ENCODE results near the gene PARL.
"Not testable (repeated sequence)": the region's sequence is repeated elsewhere in the genome, so short reads cannot be mapped to it uniquely, and the experiment has no call there.

Gene PARL

DNA sequence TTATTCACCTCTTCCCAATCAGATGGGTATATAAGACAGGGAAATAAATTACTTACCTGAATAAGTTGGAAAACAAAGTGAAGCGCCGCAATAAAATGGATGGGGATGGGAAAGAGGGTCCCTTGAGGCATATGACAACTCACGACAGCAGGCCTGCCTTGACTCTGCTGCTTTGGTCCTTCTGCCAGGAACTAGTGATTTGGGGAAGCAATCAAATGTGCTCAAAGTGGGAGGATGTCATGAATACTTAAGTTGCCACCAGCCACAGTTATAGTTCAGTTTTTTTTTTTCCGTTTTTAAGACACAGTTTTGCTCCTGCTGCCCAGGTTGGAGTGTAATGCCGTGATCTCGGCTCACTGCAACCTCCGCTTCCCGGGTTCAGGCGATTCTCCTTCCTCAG is 4.6 kb downstream of the PARL start:
- DNase-seq, result no peak
- no peaks in the 10 kb centered on the region for H4K20me1 ChIP-seq (ENCODE audit: insufficient read depth, low read length)

DNA sequence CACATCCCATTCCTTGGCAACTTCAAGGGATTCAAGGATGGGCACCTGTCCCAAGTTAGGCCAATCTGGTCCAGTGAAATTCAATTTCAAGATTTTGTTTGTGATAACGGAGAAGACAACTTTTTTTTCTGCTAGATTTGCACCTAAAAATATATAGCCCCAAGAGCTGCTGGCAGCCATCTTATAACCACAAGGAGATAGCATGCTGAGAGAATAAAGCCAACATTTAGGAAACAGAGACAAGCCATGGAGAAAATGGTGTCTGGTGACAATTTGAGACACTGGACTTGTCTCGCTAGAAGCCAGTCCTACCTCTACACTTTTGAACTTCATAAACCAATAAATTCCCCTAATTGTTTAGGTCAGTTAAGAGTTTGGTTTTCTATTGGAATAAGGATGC is 5.4 kb downstream of the PARL start:
- H3K27ac ChIP-seq (ENCODE audit: low read length), result no peak overlapping the region
- H3K79me2 ChIP-seq (ENCODE audit: low read length), result peaks cover 93% of the 10 kb centered on the region
- peaks cover 6% of the 10 kb centered on the region for H3K4me1 ChIP-seq (ENCODE audit: low read length)
- H4K20me1 ChIP-seq (ENCODE audit: insufficient read depth, low read length), result no peaks in the 10 kb centered on the region
- H3K27me3 ChIP-seq (replicated peaks; ENCODE audit: insufficient read depth, low read length), result no peaks in the 10 kb centered on the region
- H2AFZ ChIP-seq (ENCODE audit: low read length), result no peak overlapping the region
- no peak for DNase-seq
- H3F3A ChIP-seq (ENCODE audit: insufficient read depth, low read length), result no peaks in the 10 kb centered on the region
- TF ChIP-seq EZH2 (optimal IDR thresholded peaks at IDR 0.05; ENCODE audit: low read depth, low read length) (no peak), EZH2phosphoT487 (IDR thresholded peaks at IDR 0.05; ENCODE audit: low read length) (no peak)
- TF ChIP-seq, protein P1, sequence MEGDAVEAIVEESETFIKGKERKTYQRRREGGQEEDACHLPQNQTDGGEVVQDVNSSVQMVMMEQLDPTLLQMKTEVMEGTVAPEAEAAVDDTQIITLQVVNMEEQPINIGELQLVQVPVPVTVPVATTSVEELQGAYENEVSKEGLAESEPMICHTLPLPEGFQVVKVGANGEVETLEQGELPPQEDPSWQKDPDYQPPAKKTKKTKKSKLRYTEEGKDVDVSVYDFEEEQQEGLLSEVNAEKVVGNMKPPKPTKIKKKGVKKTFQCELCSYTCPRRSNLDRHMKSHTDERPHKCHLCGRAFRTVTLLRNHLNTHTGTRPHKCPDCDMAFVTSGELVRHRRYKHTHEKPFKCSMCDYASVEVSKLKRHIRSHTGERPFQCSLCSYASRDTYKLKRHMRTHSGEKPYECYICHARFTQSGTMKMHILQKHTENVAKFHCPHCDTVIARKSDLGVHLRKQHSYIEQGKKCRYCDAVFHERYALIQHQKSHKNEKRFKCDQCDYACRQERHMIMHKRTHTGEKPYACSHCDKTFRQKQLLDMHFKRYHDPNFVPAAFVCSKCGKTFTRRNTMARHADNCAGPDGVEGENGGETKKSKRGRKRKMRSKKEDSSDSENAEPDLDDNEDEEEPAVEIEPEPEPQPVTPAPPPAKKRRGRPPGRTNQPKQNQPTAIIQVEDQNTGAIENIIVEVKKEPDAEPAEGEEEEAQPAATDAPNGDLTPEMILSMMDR (IDR thresholded peaks at IDR 0.05; ENCODE audit: low read length), result no peak
- H3K9me2 ChIP-seq (replicated peaks; ENCODE audit: insufficient read depth, low read length), result no peaks in the 10 kb centered on the region
- no peak overlapping the region for H3K4me2 ChIP-seq (ENCODE audit: low read depth, low read length)
- H3K9ac ChIP-seq (ENCODE audit: low read length), result no peak overlapping the region
- no peaks in the 10 kb centered on the region for H3K9me3 ChIP-seq (replicated peaks; ENCODE audit: insufficient read depth, low read length)
- no peak overlapping the region for H3K4me3 ChIP-seq (ENCODE audit: low read length)
- H3K36me3 ChIP-seq (replicated peaks; ENCODE audit: insufficient read depth, low read length), result no peaks in the 10 kb centered on the region

More for the DNA sequence above, 4.6 kb downstream of the PARL start:
- Histone ChIP-seq H2AFZ (ENCODE audit: low read length) (no peak overlapping the region), H3K4me2 (ENCODE audit: low read depth, low read length) (no peak overlapping the region), H3K4me1 (ENCODE audit: low read length) (peaks cover 6% of the 10 kb centered on the region), H3K27me3 (replicated peaks; ENCODE audit: insufficient read depth, low read length) (no peaks in the 10 kb centered on the region), H3K27ac (ENCODE audit: low read length) (no peak overlapping the region), H3K9me3 (replicated peaks; ENCODE audit: insufficient read depth, low read length) (no peaks in the 10 kb centered on the region), H3K36me3 (replicated peaks; ENCODE audit: insufficient read depth, low read length) (no peaks in the 10 kb centered on the region), H3K4me3 (ENCODE audit: low read length) (no peak overlapping the region), H3K9me2 (replicated peaks; ENCODE audit: insufficient read depth, low read length) (no peaks in the 10 kb centered on the region), H3K9ac (ENCODE audit: low read length) (no peak overlapping the region), H3F3A (ENCODE audit: insufficient read depth, low read length) (no peaks in the 10 kb centered on the region), H3K79me2 (ENCODE audit: low read length) (peaks cover 89% of the 10 kb centered on the region)
- TF ChIP-seq EZH2 (optimal IDR thresholded peaks at IDR 0.05; ENCODE audit: low read depth, low read length), result no peak
- TF ChIP-seq EZH2phosphoT487 (IDR thresholded peaks at IDR 0.05; ENCODE audit: low read length), result no peak
- TF ChIP-seq, protein P1 (IDR thresholded peaks at IDR 0.05; ENCODE audit: low read length), result no peak

DNA sequence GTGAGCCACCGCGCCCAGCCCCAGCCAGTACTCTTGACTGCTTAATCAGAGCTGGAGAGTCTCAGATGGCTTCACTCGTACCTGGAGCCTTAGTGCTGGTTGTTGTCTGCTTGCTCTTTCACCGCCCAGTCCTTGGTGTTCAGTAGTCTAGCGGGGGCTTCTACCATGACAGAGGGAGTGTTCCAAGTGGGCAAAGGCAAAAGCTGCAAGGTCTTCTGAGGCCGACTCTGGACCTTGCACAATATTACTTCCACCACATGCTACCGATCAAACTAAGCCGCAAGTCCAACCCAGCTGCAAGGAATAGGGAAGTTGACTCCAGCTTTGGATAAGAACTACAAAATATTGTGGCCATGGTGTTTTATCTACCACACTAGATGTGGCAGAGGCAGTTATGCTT is 6.6 kb downstream of the PARL start:
- Histone ChIP-seq H3K9ac (ENCODE audit: low read length) (no peak overlapping the region), H3K27me3 (replicated peaks; ENCODE audit: insufficient read depth, low read length) (no peaks in the 10 kb centered on the region), H3F3A (ENCODE audit: insufficient read depth, low read length) (no peaks in the 10 kb centered on the region), H3K4me3 (ENCODE audit: low read length) (no peak overlapping the region), H3K9me2 (replicated peaks; ENCODE audit: insufficient read depth, low read length) (no peaks in the 10 kb centered on the region), H3K9me3 (replicated peaks; ENCODE audit: insufficient read depth, low read length) (no peaks in the 10 kb centered on the region), H3K79me2 (ENCODE audit: low read length) (peaks cover 93% of the 10 kb centered on the region), H3K4me2 (ENCODE audit: low read depth, low read length) (no peak overlapping the region), H3K36me3 (replicated peaks; ENCODE audit: insufficient read depth, low read length) (no peaks in the 10 kb centered on the region), H4K20me1 (ENCODE audit: insufficient read depth, low read length) (no peaks in the 10 kb centered on the region), H3K4me1 (ENCODE audit: low read length) (no peaks in the 10 kb centered on the region), H3K27ac (ENCODE audit: low read length) (no peak overlapping the region), H2AFZ (ENCODE audit: low read length) (no peak overlapping the region)
- no peak for DNase-seq
- TF ChIP-seq, protein P1 (IDR thresholded peaks at IDR 0.05; ENCODE audit: low read length), result no peak
- TF ChIP-seq EZH2 (optimal IDR thresholded peaks at IDR 0.05; ENCODE audit: low read depth, low read length) (no peak), EZH2phosphoT487 (IDR thresholded peaks at IDR 0.05; ENCODE audit: low read length) (no peak)

DNA sequence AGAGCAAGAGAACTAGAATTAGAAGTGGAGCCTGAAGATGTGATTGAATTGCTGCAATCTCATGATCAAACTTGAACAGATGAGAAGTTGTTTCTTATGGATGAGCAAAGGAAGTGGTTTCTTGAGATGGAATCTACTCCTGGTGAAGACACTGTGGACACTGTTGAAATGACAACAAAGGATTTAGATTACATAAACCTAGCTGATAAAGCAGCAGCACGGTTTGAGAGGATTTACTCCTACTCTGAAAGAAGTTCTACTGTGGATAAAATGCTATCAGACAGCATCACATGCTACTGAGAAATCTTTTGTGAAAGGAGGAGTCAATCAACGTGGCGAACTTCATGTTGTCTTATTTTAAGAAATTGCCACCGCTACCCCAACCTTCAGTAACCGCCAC is 7.5 kb downstream of the PARL start:
- H3K9me2 ChIP-seq (replicated peaks; ENCODE audit: insufficient read depth, low read length); H3K4me1 ChIP-seq (ENCODE audit: low read length); H3K27me3 ChIP-seq (replicated peaks; ENCODE audit: insufficient read depth, low read length); H3K36me3 ChIP-seq (replicated peaks; ENCODE audit: insufficient read depth, low read length); H4K20me1 ChIP-seq (ENCODE audit: insufficient read depth, low read length); H3K9ac ChIP-seq (ENCODE audit: low read length); H3K9me3 ChIP-seq (replicated peaks; ENCODE audit: insufficient read depth, low read length); H3F3A ChIP-seq (ENCODE audit: insufficient read depth, low read length); H3K4me2 ChIP-seq (ENCODE audit: low read depth, low read length); H3K4me3 ChIP-seq (ENCODE audit: low read length); H3K27ac ChIP-seq (ENCODE audit: low read length); H2AFZ ChIP-seq (ENCODE audit: low read length); DNase-seq: not testable (repeated sequence)
- H3K79me2 ChIP-seq (ENCODE audit: low read length), result peaks cover 93% of the 10 kb centered on the region

Measured in MM.1S (cell line).